Subcutaneous abdominal adipose tissue (tissue), 5 donors: ENCODE measurements around the gene CCDC141.

Experiments
- H3K27ac ChIP-seq: one replicate; pipeline ENCODE4 v1.7.0; 2013; ENCODE audit warnings: low read depth, mild to moderate bottlenecking, inconsistent platforms, low read length, moderate library complexity
- H3K27me3 ChIP-seq, 5 donors: one replicate each; pipeline ENCODE4 v1.7.0; 2013; ENCODE audit warnings: low read length in 5 of 5, inconsistent platforms in 1 of 5; ENCODE audit not compliant: control insufficient read depth in 5 of 5, insufficient read depth in 4 of 5
- H3K36me3 ChIP-seq, 5 donors: one replicate each; pipeline ENCODE4 v1.7.0; 2013; ENCODE audit warnings: low read length in 5 of 5; ENCODE audit not compliant: control insufficient read depth in 5 of 5, insufficient read depth in 5 of 5
- H3K4me1 ChIP-seq, 5 donors: one replicate each; pipeline ENCODE4 v1.7.0; 2013; ENCODE audit warnings: low read length in 5 of 5, mild to moderate bottlenecking in 3 of 5, moderate library complexity in 1 of 5; ENCODE audit not compliant: control insufficient read depth in 5 of 5, insufficient read depth in 5 of 5
- H3K4me3 ChIP-seq, 5 donors: one replicate each; pipeline ENCODE4 v1.7.0; 2013; ENCODE audit warnings: low read length in 5 of 5, low read depth in 1 of 5
- H3K9ac ChIP-seq, 5 donors: one replicate each; pipeline ENCODE4 v1.7.0; 2013; ENCODE audit warnings: low read length in 5 of 5, mild to moderate bottlenecking in 4 of 5, moderate library complexity in 3 of 5
- H3K9me3 ChIP-seq, 5 donors: one replicate each; pipeline ENCODE4 v1.7.0; 2013; ENCODE audit warnings: low read length in 5 of 5; ENCODE audit not compliant: control insufficient read depth in 5 of 5
- donor health status: healthy.
- donor health status: healthy.
- donor health status: healthy.
- donor health status: healthy.
- donor health status: healthy.

CCDC141 gene

DNA sequence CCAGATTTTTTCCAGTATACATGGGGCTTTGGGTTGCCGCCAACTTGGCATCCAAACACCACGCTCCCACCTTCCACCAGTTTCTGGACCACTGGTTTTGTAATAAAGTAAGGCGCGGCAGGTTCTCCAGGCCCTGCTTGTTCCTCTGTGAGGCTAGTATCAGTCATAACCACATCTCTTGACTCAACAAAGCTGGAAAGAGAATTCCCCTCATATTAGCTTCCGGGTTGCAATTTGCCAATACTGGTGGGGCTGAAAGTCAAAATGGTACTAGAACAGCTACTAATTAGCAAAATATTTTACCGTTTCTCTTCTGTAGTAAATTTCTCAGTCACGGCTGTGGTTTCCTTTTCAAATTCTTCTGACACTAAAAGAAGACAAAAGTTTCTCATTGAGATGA lies 267.7 kb downstream of the CCDC141 start:
- no peaks in the 10 kb centered on the region for H3K4me1 ChIP-seq

More for the DNA sequence above, 267.7 kb downstream of the CCDC141 start:
- peaks cover 0 to 9% (median 2%) of the 10 kb centered on the region in 5 donors for H3K36me3 ChIP-seq
- no peak overlapping the region for H3K9ac ChIP-seq
- H3K4me3 ChIP-seq = no peak overlapping the region
- H3K27me3 ChIP-seq = no peaks in the 10 kb centered on the region
- H3K27ac ChIP-seq = no peak overlapping the region
- no peaks in the 10 kb centered on the region for H3K9me3 ChIP-seq
